MM.1S (cell line): ENCODE results near the gene DHRS7B.

ENCODE experiments used
- EZH2 ChIP-seq: fragments of 300-600 bp; sonication (generic); optimal IDR thresholded peaks from 2 replicates; pipeline ENCODE3; 2017; ENCODE audit warnings: low read depth, mild to moderate bottlenecking, antibody characterized with exemption, low read length, mixed read lengths
- EZH2phosphoT487 ChIP-seq: fragments of 300-600 bp; sonication (generic); IDR thresholded peaks from 2 replicates; pipeline ENCODE4 v1.6.1; 2018; ENCODE audit warnings: antibody characterized with exemption, low read length
- TF ChIP-seq, protein P1 (sequence below): fragments of 300-600 bp; sonication (generic); IDR thresholded peaks from 2 replicates; pipeline ENCODE4 v1.5.1; 2016; ENCODE audit warnings: antibody characterized with exemption, low read length, mixed read lengths

DNA sequence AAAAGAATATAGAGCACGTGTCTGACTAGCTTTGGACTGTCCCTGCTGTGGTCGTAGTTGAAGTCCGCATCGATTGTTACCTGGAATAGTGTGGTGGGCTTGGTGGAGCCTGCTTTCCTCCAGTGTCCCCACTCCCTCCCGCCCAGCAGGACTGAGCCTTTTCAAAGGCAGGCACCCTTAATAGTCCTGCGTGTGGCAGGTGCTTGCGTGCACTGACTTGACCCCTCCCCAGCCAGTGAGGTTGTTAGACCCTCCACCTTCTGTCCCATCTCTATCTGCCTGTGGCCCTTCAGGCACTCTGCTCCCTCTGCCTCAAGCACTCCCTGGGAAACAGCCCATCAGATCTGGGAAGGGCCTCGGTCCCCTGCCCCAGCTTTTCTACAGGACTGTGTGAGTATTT, 50.6 kb downstream of the DHRS7B start:
- TF ChIP-seq, protein P1, sequence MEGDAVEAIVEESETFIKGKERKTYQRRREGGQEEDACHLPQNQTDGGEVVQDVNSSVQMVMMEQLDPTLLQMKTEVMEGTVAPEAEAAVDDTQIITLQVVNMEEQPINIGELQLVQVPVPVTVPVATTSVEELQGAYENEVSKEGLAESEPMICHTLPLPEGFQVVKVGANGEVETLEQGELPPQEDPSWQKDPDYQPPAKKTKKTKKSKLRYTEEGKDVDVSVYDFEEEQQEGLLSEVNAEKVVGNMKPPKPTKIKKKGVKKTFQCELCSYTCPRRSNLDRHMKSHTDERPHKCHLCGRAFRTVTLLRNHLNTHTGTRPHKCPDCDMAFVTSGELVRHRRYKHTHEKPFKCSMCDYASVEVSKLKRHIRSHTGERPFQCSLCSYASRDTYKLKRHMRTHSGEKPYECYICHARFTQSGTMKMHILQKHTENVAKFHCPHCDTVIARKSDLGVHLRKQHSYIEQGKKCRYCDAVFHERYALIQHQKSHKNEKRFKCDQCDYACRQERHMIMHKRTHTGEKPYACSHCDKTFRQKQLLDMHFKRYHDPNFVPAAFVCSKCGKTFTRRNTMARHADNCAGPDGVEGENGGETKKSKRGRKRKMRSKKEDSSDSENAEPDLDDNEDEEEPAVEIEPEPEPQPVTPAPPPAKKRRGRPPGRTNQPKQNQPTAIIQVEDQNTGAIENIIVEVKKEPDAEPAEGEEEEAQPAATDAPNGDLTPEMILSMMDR: no peak
- TF ChIP-seq EZH2: no peak
- TF ChIP-seq EZH2phosphoT487: no peak
